HG02610 (cell line): ENCODE measurements around the gene UNG.
A peak's percentile ranks its signal among the peaks of the same experiment; 100 is the strongest.

Source experiments
- ATAC-seq: cut with Tn5 transposase; IDR thresholded peaks from one replicate; pipeline ENCODE4 v1.9.1; 2021; ENCODE audit warnings: mild to moderate bottlenecking, moderate library complexity; ENCODE audit not compliant: unreplicated experiment

Gene UNG

GRCh38 chr12:109088818-109089217 is 8.6 kb upstream of the UNG start:
- no peak for ATAC-seq

- ATAC-seq, result no peak
Observed at GRCh38 chr12:109089683-109090082, 7.7 kb upstream of the UNG start.

- no peak for ATAC-seq
Observed at GRCh38 chr12:109092497-109093021, 4.8 kb upstream of the UNG start.

- peak; percentile 60 for ATAC-seq
Observed at GRCh38 chr12:109093022-109093918, 4.1 kb upstream of the UNG start, which contains the start of gene ALKBH2. Gene ALKBH2, minus strand, starts transcription at chr12:109093472. Its CDS starts 686 bp downstream, at chr12:109092786.

- no peak for ATAC-seq
Observed at GRCh38 chr12:109097140-109097434, 310 bp upstream of the UNG start.

GRCh38 chr12:109098183-109098604 is 797 bp downstream of the UNG start:
- ATAC-seq, result peak; percentile 15

GRCh38 chr12:109098651-109099050 is 1.3 kb downstream of the UNG start:
- ATAC-seq, result no peak

- no peak for ATAC-seq
Observed at GRCh38 chr12:109099431-109100020, 2.1 kb downstream of the UNG start.

GRCh38 chr12:109100741-109101140 is 3.3 kb downstream of the UNG start:
- no peak for ATAC-seq

- ATAC-seq, result no peak
Observed at GRCh38 chr12:109102491-109102890, 5.1 kb downstream of the UNG start.

- no peak for ATAC-seq
Observed at GRCh38 chr12:109105176-109105575, 7.8 kb downstream of the UNG start.

GRCh38 chr12:109109746-109110350 is 12.5 kb downstream of the UNG start:
- no peak for ATAC-seq

GRCh38 chr12:109110988-109111495 is 13.6 kb downstream of the UNG start:
- ATAC-seq, result no peak

- ATAC-seq, result no peak
Observed at GRCh38 chr12:109112720-109113465, 15.5 kb downstream of the UNG start.

GRCh38 chr12:109113661-109114321 is 16.4 kb downstream of the UNG start:
- ATAC-seq, result no peak

GRCh38 chr12:109114644-109115043 is 17.2 kb downstream of the UNG start:
- no peak for ATAC-seq

- no peak for ATAC-seq
Observed at GRCh38 chr12:109115404-109115757, 18.0 kb downstream of the UNG start.

GRCh38 chr12:109115758-109116610 is 18.6 kb downstream of the UNG start, which contains the start of gene ACACB:
Gene ACACB, plus strand, starts transcription at chr12:109116587. Its CDS starts 22,819 bp downstream, at chr12:109139406.
- ATAC-seq, result no peak

GRCh38 chr12:109116611-109116949 is 19.2 kb downstream of the UNG start:
- no peak for ATAC-seq
